Hepatocyte (in vitro differentiated cells): Measurements from ENCODE around the gene CYP2S1. TPM values are rescaled to one million over a fixed set of nuclear protein-coding genes. Genes with fewer than 3 reads are reported as not detected.
A peak's percentile ranks its signal among the peaks of the same experiment; 100 is the strongest.

Source experiments
- DNase-seq: peaks from one replicate; pipeline ENCODE4 v3.0.0-alpha.2; 2016; ENCODE audit warnings: low spot score
- H2AFZ ChIP-seq: fragments of 200-600 bp; sonication (generic); 2 replicates; pipeline ENCODE4 v1.6.0; 2016; ENCODE audit warnings: antibody characterized with exemption, mild to moderate bottlenecking
- H3K27ac ChIP-seq: fragments of 200-600 bp; sonication (generic); 2 replicates; pipeline ENCODE4 v1.5.1; 2016; ENCODE audit warnings: mild to moderate bottlenecking
- H3K27me3 ChIP-seq: fragments of 200-600 bp; sonication (generic); 2 replicates; pipeline ENCODE4 v1.6.1; 2016
- H3K36me3 ChIP-seq: fragments of 200-600 bp; sonication (generic); replicated peaks from 2 replicates; pipeline ENCODE4 v1.5.1; 2016; ENCODE audit warnings: low read depth; ENCODE audit not compliant: insufficient read depth
- H3K4me1 ChIP-seq: fragments of 200-600 bp; sonication (generic); 2 replicates; pipeline ENCODE4 v1.5.1; 2016; ENCODE audit warnings: mild to moderate bottlenecking, moderate library complexity; ENCODE audit not compliant: insufficient read depth
- H3K4me2 ChIP-seq: fragments of 200-600 bp; sonication (generic); 2 replicates; pipeline ENCODE4 v1.6.0; 2016
- H3K4me3 ChIP-seq: fragments of 200-600 bp; sonication (generic); 2 replicates; pipeline ENCODE4 v1.5.1; 2016; ENCODE audit warnings: mild to moderate bottlenecking
- H3K79me2 ChIP-seq: fragments of 200-600 bp; sonication (generic); 2 replicates; pipeline ENCODE4 v1.6.0; 2017; ENCODE audit warnings: mild to moderate bottlenecking
- H3K9me2 ChIP-seq: fragments of 200-600 bp; sonication (generic); replicated peaks from 2 replicates; pipeline ENCODE4 v1.6.0; 2017; ENCODE audit warnings: mild to moderate bottlenecking; ENCODE audit not compliant: insufficient read depth
- H3K9me3 ChIP-seq: fragments of 200-600 bp; sonication (generic); 2 replicates; pipeline ENCODE4 v1.5.1; 2016; ENCODE audit warnings: low read depth, mild to moderate bottlenecking
- H4K20me1 ChIP-seq: fragments of 200-600 bp; sonication (generic); 2 replicates; pipeline ENCODE4 v1.6.0; 2016; ENCODE audit warnings: mild to moderate bottlenecking; ENCODE audit not compliant: insufficient read depth, poor library complexity, severe bottlenecking
- CTCF ChIP-seq: fragments of 200-600 bp; sonication (generic); IDR thresholded peaks from 2 replicates; pipeline ENCODE4 v1.5.1; 2016; ENCODE audit warnings: antibody characterized with exemption, mild to moderate bottlenecking; ENCODE audit not compliant: poor library complexity
- EZH2 ChIP-seq: fragments of 200-600 bp; sonication (generic); IDR thresholded peaks from 2 replicates; pipeline ENCODE4 v1.6.1; 2016; ENCODE audit warnings: antibody characterized with exemption, mild to moderate bottlenecking, borderline replicate concordance
- EZH2phosphoT487 ChIP-seq: fragments of 200-600 bp; sonication (generic); IDR thresholded peaks from one replicate; pipeline ENCODE4 v1.6.1; 2018; ENCODE audit warnings: antibody characterized with exemption, mild to moderate bottlenecking, low read depth, moderate library complexity; ENCODE audit not compliant: unreplicated experiment, severe bottlenecking
- WGBS: methylation state at CpG from one replicate; pipeline ENCODE4 v1.1.6; 2016; ENCODE audit warnings: low lambda C conversion rate; ENCODE audit errors: missing lambda C conversion rate; 5-methylcytosine and 5-hydroxymethylcytosine counted together
- polyA plus RNA-seq: library from polyadenylated mRNA; unstranded; fragments of >200 nt; fragmentation: Nextera tagmentation; extraction: Ambion mirVana; gene quantifications from 2 replicates; pipeline ENCODE4 v1.2.1, GENCODE V29; 2016
- total RNA-seq: library from RNA; depleted of rRNA; stranded (reverse); fragments of >200 nt; gene quantifications from 2 replicates; pipeline ENCODE4 v1.2.3, GENCODE V29; 2014

The CYP2S1 gene
- total and polyA plus RNA-seq, 2 experiments from 2014 or later: 11.6 to 23.7 TPM

GRCh38 chr19:41154060-41154459, 39.0 kb upstream of the CYP2S1 start:
- no peak for DNase-seq
- H3K4me2 ChIP-seq: no peak overlapping the region
- no peaks in the 10 kb centered on the region for H3K79me2 ChIP-seq
- 100% methylated on average over 6 of the region's 7 CpGs for WGBS
- no peaks in the 10 kb centered on the region for H3K9me3 ChIP-seq
- no peak overlapping the region for H3K4me3 ChIP-seq
- no peaks in the 10 kb centered on the region for H4K20me1 ChIP-seq
- H3K36me3 ChIP-seq: no peaks in the 10 kb centered on the region
- TF ChIP-seq CTCF (no peak), EZH2phosphoT487 (no peak), EZH2 (no peak)
- H3K27me3 ChIP-seq: no peaks in the 10 kb centered on the region
- no peak overlapping the region for H2AFZ ChIP-seq
- no peaks in the 10 kb centered on the region for H3K9me2 ChIP-seq
- H3K27ac ChIP-seq: no peak overlapping the region
- no peaks in the 10 kb centered on the region for H3K4me1 ChIP-seq

- no peaks in the 10 kb centered on the region for H3K4me1 ChIP-seq
- no peak for TF ChIP-seq EZH2
- H3K79me2 ChIP-seq: no peaks in the 10 kb centered on the region
- no peaks in the 10 kb centered on the region for H3K36me3 ChIP-seq
- H3K27me3 ChIP-seq: no peaks in the 10 kb centered on the region
- H3K4me2 ChIP-seq: no peak overlapping the region
- no peak overlapping the region for H3K27ac ChIP-seq
- no peaks in the 10 kb centered on the region for H4K20me1 ChIP-seq
- 91% methylated on average over 2 of the region's 2 CpGs for WGBS
- H3K4me3 ChIP-seq: no peak overlapping the region
- no peaks in the 10 kb centered on the region for H3K9me2 ChIP-seq
- no peaks in the 10 kb centered on the region for H3K9me3 ChIP-seq
- no peak for DNase-seq
- H2AFZ ChIP-seq: no peak overlapping the region
These were observed 36.8 kb upstream of the CYP2S1 start for GRCh38 chr19:41156207-41156606.

GRCh38 chr19:41159881-41160280, 33.1 kb upstream of the CYP2S1 start:
- Histone ChIP-seq H2AFZ (no peak overlapping the region), H3K4me2 (no peak overlapping the region), H3K9me2 (no peaks in the 10 kb centered on the region), H3K4me3 (no peak overlapping the region), H4K20me1 (no peaks in the 10 kb centered on the region), H3K27ac (peak overlapping the region; percentile 85), H3K4me1 (no peaks in the 10 kb centered on the region), H3K79me2 (no peaks in the 10 kb centered on the region), H3K36me3 (no peaks in the 10 kb centered on the region), H3K9me3 (no peaks in the 10 kb centered on the region), H3K27me3 (no peaks in the 10 kb centered on the region)
- no peak for DNase-seq
- no peak for TF ChIP-seq EZH2phosphoT487
- TF ChIP-seq EZH2: no peak
- TF ChIP-seq CTCF: no peak
- 54% methylated on average over 2 of the region's 2 CpGs for WGBS

GRCh38 chr19:41161903-41162302, 31.1 kb upstream of the CYP2S1 start:
- Histone ChIP-seq H3K4me3 (no peak overlapping the region), H3K36me3 (no peaks in the 10 kb centered on the region), H3K9me2 (no peaks in the 10 kb centered on the region), H3K27ac (no peak overlapping the region), H3K79me2 (no peaks in the 10 kb centered on the region), H3K4me1 (no peaks in the 10 kb centered on the region), H3K9me3 (no peaks in the 10 kb centered on the region), H3K4me2 (no peak overlapping the region), H2AFZ (no peak overlapping the region), H3K27me3 (no peaks in the 10 kb centered on the region), H4K20me1 (no peaks in the 10 kb centered on the region)
- 98% methylated on average over 5 of the region's 5 CpGs for WGBS
- no peak for TF ChIP-seq CTCF
- no peak for TF ChIP-seq EZH2
- no peak for TF ChIP-seq EZH2phosphoT487
- DNase-seq: no peak
